WTC11 (cell line): ENCODE data around the gene STIM2. TPM values are rescaled to one million over a fixed set of nuclear protein-coding genes. Genes with fewer than 3 reads are reported as not detected.

Experiments
- ATAC-seq: fragments of 200-7000 bp; cut with Tn5 transposase; 2 replicates; pipeline ENCODE4 v1.10.0; 2021; ENCODE audit warnings: mild to moderate bottlenecking, moderate library complexity
- CTCF ChIA-PET: fragments of 300-600 bp; sonication (Branson Sonifier 250); formaldehyde crosslinking; loops from one replicate; lab custom pipeline; 2021; ENCODE audit warnings: antibody characterized with exemption; lab: Charles Lee
- POLR2A ChIA-PET: fragments of 350-600 bp; sonication (Branson Sonifier 250); formaldehyde crosslinking; loops from one replicate; lab custom pipeline; 2021; ENCODE audit warnings: antibody characterized with exemption; lab: Charles Lee
- DNase-seq: peaks from one replicate; pipeline ENCODE4 v3.0.0; 2021; ENCODE audit warnings: low spot score
- H3K27ac Mint-ChIP-seq: 2 replicates; pipeline ENCODE4 v1.8.0; 2021; ENCODE audit warnings: mixed read lengths
- H3K27me3 Mint-ChIP-seq: 2 replicates; pipeline ENCODE4 v1.8.0; 2021; ENCODE audit warnings: low read depth, mild to moderate bottlenecking, moderate library complexity, mixed read lengths
- H3K36me3 Mint-ChIP-seq: 2 replicates; pipeline ENCODE4 v1.8.0; 2021; ENCODE audit warnings: mixed read lengths
- H3K4me1 Mint-ChIP-seq: 2 replicates; pipeline ENCODE4 v1.8.0; 2022; ENCODE audit warnings: mixed read lengths
- H3K4me3 Mint-ChIP-seq: 2 replicates; pipeline ENCODE4 v1.8.0; 2021; ENCODE audit warnings: mild to moderate bottlenecking, moderate library complexity, mixed read lengths
- H3K9me3 Mint-ChIP-seq: 2 replicates; pipeline ENCODE4 v1.8.0; 2021; ENCODE audit warnings: mixed read lengths
- CREB1 ChIP-seq: sonication (generic); formaldehyde crosslinking; IDR thresholded peaks from 2 replicates; pipeline ENCODE4 v1.8.0; 2023; ENCODE audit warnings: mild to moderate bottlenecking, missing genetic modification reagents
- CREM ChIP-seq: sonication (generic); formaldehyde crosslinking; IDR thresholded peaks from 2 replicates; pipeline ENCODE4 v1.8.1; 2022; ENCODE audit warnings: mild to moderate bottlenecking, missing genetic modification reagents, moderate library complexity
- EMX1 ChIP-seq: fragments of 250-450 bp; sonication (Bioruptor Pico); IDR thresholded peaks from 2 replicates; pipeline ENCODE4 v1.8.0; 2021; ENCODE audit warnings: mild to moderate bottlenecking
- FOXJ3 ChIP-seq: sonication (generic); formaldehyde crosslinking; IDR thresholded peaks from 2 replicates; pipeline ENCODE4 v1.9.0; 2021; ENCODE audit warnings: missing genetic modification reagents, mild to moderate bottlenecking, borderline replicate concordance
- FOXK1 ChIP-seq: sonication (generic); formaldehyde crosslinking; IDR thresholded peaks from 2 replicates; pipeline ENCODE4 v1.8.0; 2022; ENCODE audit warnings: mild to moderate bottlenecking, moderate library complexity, missing genetic modification reagents
- GRHL2 ChIP-seq: fragments of 250-450 bp; sonication (Bioruptor Pico); IDR thresholded peaks from 2 replicates; pipeline ENCODE4 v1.8.0; 2022; ENCODE audit warnings: mild to moderate bottlenecking, moderate library complexity; ENCODE audit not compliant: insufficient replicate concordance, severe bottlenecking
- GTF2I ChIP-seq: fragments of 250-450 bp; sonication (Bioruptor Pico); conservative IDR thresholded peaks from 2 replicates; pipeline ENCODE4 v1.4.0; 2021; ENCODE audit warnings: mild to moderate bottlenecking
- HMGA2 ChIP-seq: fragments of 250-450 bp; sonication (Bioruptor Pico); IDR thresholded peaks from 2 replicates; pipeline ENCODE4 v1.4.0; 2021; ENCODE audit warnings: mild to moderate bottlenecking, moderate library complexity
- JUN ChIP-seq: sonication (generic); formaldehyde crosslinking; IDR thresholded peaks from 2 replicates; pipeline ENCODE4 v1.8.0; 2023; ENCODE audit warnings: mild to moderate bottlenecking, missing genetic modification reagents
- NFYB ChIP-seq: sonication (generic); formaldehyde crosslinking; conservative IDR thresholded peaks from 2 replicates; pipeline ENCODE4 v1.8.0; 2022; ENCODE audit warnings: low read depth, missing genetic modification reagents
- SOX15 ChIP-seq: fragments of 250-450 bp; sonication (Bioruptor Pico); IDR thresholded peaks from 2 replicates; pipeline ENCODE4 v1.9.0; 2021; ENCODE audit warnings: mild to moderate bottlenecking
- SP1 ChIP-seq: sonication (generic); formaldehyde crosslinking; conservative IDR thresholded peaks from 2 replicates; pipeline ENCODE4 v1.8.1; 2022; ENCODE audit warnings: missing genetic modification reagents
- TCF7 ChIP-seq: sonication (generic); formaldehyde crosslinking; IDR thresholded peaks from 2 replicates; pipeline ENCODE4 v1.8.0; 2022; ENCODE audit warnings: mild to moderate bottlenecking, low read depth, missing genetic modification reagents, moderate library complexity
- TEAD4 ChIP-seq: sonication (generic); formaldehyde crosslinking; IDR thresholded peaks from 2 replicates; pipeline ENCODE4 v1.8.0; 2022; ENCODE audit warnings: mild to moderate bottlenecking, missing genetic modification reagents
- ZNF263 ChIP-seq: sonication (generic); formaldehyde crosslinking; IDR thresholded peaks from 2 replicates; pipeline ENCODE4 v1.8.1; 2022; ENCODE audit warnings: low read depth, mild to moderate bottlenecking, moderate library complexity, missing genetic modification reagents
- ZNF317 ChIP-seq: sonication (generic); formaldehyde crosslinking; IDR thresholded peaks from 2 replicates; pipeline ENCODE4 v1.8.1; 2023; ENCODE audit warnings: low read depth, mild to moderate bottlenecking, moderate library complexity, missing genetic modification reagents, borderline replicate concordance
- ZNF416 ChIP-seq: fragments of 250-450 bp; sonication (Bioruptor Pico); IDR thresholded peaks from 2 replicates; pipeline ENCODE4 v1.9.0; 2021; ENCODE audit warnings: mild to moderate bottlenecking, inconsistent platforms
- ZNF671 ChIP-seq: fragments of 250-450 bp; sonication (Bioruptor Pico); IDR thresholded peaks from 2 replicates; pipeline ENCODE4 v1.8.0; 2021; ENCODE audit warnings: mild to moderate bottlenecking
- total RNA-seq: library from RNA; stranded (reverse); gene quantifications from 3 replicates; pipeline ENCODE4 v1.2.3, GENCODE V29; 2021
- TF ChIP-seq, protein P1 (sequence below): sonication (generic); formaldehyde crosslinking; IDR thresholded peaks from 2 replicates; pipeline ENCODE4 v1.8.1; 2022; ENCODE audit warnings: mild to moderate bottlenecking, missing genetic modification reagents, moderate library complexity, borderline replicate concordance
- TF ChIP-seq, protein P2 (sequence below): fragments of 250-450 bp; sonication (Bioruptor Pico); IDR thresholded peaks from 2 replicates; pipeline ENCODE4 v1.9.0; 2021; ENCODE audit warnings: mild to moderate bottlenecking
- TF ChIP-seq, protein P3 (sequence below): fragments of 250-450 bp; sonication (Bioruptor Pico); IDR thresholded peaks from 2 replicates; pipeline ENCODE4 v1.9.0; 2021; ENCODE audit warnings: mild to moderate bottlenecking
- TF ChIP-seq, protein P4 (sequence below): sonication (generic); formaldehyde crosslinking; conservative IDR thresholded peaks from 2 replicates; pipeline ENCODE4 v1.8.1; 2022; ENCODE audit warnings: mild to moderate bottlenecking, missing genetic modification reagents
- TF ChIP-seq, protein P5 (sequence below): sonication (generic); formaldehyde crosslinking; IDR thresholded peaks from 2 replicates; pipeline ENCODE4 v1.8.1; 2023; ENCODE audit warnings: mild to moderate bottlenecking, missing genetic modification reagents, moderate library complexity

The STIM2 gene
- total RNA-seq, 1 experiment from 2014 or later, result 22.4 TPM

DNA sequence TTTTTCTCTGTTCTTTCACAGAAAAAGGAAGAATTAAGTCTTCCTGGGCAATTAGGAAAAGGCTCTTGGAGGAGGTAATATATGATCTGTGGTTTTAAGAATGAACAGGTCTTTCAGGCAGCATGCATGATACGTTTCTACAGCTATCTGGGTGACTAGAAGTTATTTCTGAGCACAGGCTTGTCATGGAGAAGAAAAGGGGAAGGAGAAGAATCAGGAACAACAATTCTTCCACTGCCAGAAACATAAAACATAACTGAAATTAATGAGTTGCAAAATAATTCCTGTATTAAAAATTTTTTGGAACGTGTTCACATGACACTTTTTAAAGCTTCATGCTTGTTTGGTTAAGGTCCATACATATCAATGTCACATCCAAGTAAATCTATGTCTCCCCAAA lies 17.7 kb upstream of the STIM2 start (continued):
- TF ChIP-seq, protein P1, sequence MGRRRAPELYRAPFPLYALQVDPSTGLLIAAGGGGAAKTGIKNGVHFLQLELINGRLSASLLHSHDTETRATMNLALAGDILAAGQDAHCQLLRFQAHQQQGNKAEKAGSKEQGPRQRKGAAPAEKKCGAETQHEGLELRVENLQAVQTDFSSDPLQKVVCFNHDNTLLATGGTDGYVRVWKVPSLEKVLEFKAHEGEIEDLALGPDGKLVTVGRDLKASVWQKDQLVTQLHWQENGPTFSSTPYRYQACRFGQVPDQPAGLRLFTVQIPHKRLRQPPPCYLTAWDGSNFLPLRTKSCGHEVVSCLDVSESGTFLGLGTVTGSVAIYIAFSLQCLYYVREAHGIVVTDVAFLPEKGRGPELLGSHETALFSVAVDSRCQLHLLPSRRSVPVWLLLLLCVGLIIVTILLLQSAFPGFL, result no peak
- TF ChIP-seq, all 79 proteins: peak for 0

DNA sequence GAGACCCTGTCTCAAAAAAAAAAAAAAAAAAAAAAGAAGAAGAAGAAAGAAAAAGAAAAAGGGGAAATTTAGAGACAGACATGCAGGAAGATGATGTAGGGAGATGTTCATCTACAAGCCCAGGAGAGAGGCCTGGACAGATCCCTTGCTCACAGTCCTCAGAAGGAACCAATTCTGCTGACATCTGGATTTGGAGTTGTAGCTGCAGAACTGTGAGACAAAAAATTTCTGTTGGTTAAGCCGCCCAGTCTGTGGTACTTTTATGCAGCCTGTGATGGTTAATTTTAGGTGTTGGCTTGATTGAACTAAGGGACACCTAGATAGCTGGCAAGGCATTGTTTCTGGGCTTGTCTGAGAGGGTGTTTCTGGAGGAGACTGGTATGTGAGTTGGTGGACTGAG lies 10.1 kb upstream of the STIM2 start:
- POLR2A ChIA-PET, result no interaction called here
- no peak for ATAC-seq
- CTCF ChIA-PET, result no interaction called here

DNA sequence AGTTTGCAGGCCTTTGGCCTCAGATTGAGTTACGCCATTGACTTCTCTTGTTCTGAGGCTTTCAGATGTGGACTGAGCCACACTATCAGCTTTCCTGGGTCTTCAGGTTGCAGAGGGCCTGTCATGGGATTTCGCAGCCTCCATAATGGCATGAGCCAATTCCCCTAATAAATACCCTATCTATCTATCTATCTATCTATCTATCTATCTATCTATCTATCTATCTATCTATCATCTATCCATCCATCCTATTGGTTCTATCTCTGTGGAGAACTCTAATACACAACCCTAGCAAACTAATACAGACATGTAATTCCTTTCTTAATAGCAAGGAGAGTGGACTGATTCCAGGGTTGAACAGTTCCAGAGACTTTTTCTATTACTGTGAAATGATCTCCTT lies 9.5 kb upstream of the STIM2 start:
- Mint-ChIP-seq H3K36me3 (no peaks in the 10 kb centered on the region), H3K4me3 (no peak overlapping the region), H3K4me1 (no peaks in the 10 kb centered on the region; the same call in 1 of the 2 replicates), H3K27me3 (no peaks in the 10 kb centered on the region), H3K27ac (no peak overlapping the region), H3K9me3 (no peaks in the 10 kb centered on the region)
- no peak for DNase-seq
- POLR2A ChIA-PET, result no interaction called here
- CTCF ChIA-PET, result no interaction called here
- TF ChIP-seq JUN (CRISPR knock-in tag) (no peak), CREM (CRISPR knock-in tag) (no peak), GTF2I (CRISPR knock-in tag) (no peak), SOX15 (CRISPR knock-in tag) (no peak), ZNF671 (CRISPR knock-in tag) (no peak)
- no peak for ATAC-seq

More for the DNA sequence above, 10.1 kb upstream of the STIM2 start:
- Mint-ChIP-seq H3K36me3 (no peaks in the 10 kb centered on the region), H3K4me1 (no peaks in the 10 kb centered on the region; the same call in 1 of the 2 replicates), H3K27ac (no peak overlapping the region), H3K4me3 (no peak overlapping the region), H3K9me3 (no peaks in the 10 kb centered on the region), H3K27me3 (no peaks in the 10 kb centered on the region)
- DNase-seq, result no peak
- TF ChIP-seq, protein P2, sequence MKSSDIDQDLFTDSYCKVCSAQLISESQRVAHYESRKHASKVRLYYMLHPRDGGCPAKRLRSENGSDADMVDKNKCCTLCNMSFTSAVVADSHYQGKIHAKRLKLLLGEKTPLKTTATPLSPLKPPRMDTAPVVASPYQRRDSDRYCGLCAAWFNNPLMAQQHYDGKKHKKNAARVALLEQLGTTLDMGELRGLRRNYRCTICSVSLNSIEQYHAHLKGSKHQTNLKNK (CRISPR knock-in tag), result no peak
- TF ChIP-seq FOXJ3 (CRISPR knock-in tag) (no peak), ZNF317 (no peak), GRHL2 (CRISPR knock-in tag) (no peak), HMGA2 (CRISPR knock-in tag) (no peak), EMX1 (CRISPR knock-in tag) (no peak), ZNF416 (CRISPR knock-in tag) (no peak), TEAD4 (CRISPR knock-in tag) (no peak), CREB1 (CRISPR knock-in tag) (no peak), ZNF263 (CRISPR knock-in tag) (no peak), NFYB (CRISPR knock-in tag) (no peak), CREM (CRISPR knock-in tag) (no peak), SP1 (CRISPR knock-in tag) (no peak), FOXK1 (CRISPR knock-in tag) (no peak), TCF7 (no peak)
- TF ChIP-seq, protein P3, sequence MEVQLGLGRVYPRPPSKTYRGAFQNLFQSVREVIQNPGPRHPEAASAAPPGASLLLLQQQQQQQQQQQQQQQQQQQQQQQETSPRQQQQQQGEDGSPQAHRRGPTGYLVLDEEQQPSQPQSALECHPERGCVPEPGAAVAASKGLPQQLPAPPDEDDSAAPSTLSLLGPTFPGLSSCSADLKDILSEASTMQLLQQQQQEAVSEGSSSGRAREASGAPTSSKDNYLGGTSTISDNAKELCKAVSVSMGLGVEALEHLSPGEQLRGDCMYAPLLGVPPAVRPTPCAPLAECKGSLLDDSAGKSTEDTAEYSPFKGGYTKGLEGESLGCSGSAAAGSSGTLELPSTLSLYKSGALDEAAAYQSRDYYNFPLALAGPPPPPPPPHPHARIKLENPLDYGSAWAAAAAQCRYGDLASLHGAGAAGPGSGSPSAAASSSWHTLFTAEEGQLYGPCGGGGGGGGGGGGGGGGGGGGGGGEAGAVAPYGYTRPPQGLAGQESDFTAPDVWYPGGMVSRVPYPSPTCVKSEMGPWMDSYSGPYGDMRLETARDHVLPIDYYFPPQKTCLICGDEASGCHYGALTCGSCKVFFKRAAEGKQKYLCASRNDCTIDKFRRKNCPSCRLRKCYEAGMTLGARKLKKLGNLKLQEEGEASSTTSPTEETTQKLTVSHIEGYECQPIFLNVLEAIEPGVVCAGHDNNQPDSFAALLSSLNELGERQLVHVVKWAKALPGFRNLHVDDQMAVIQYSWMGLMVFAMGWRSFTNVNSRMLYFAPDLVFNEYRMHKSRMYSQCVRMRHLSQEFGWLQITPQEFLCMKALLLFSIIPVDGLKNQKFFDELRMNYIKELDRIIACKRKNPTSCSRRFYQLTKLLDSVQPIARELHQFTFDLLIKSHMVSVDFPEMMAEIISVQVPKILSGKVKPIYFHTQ, result no peak
- TF ChIP-seq, protein P4, sequence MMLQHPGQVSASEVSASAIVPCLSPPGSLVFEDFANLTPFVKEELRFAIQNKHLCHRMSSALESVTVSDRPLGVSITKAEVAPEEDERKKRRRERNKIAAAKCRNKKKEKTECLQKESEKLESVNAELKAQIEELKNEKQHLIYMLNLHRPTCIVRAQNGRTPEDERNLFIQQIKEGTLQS, result no peak
- TF ChIP-seq, protein P5, sequence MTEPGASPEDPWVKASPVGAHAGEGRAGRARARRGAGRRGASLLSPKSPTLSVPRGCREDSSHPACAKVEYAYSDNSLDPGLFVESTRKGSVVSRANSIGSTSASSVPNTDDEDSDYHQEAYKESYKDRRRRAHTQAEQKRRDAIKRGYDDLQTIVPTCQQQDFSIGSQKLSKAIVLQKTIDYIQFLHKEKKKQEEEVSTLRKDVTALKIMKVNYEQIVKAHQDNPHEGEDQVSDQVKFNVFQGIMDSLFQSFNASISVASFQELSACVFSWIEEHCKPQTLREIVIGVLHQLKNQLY, result no peak
